DMS 273 treated with DMSO at 0.1 percent for 48 hours (cell line): ENCODE data around the gene FAM72B.
"Not testable (repeated sequence)": the region's sequence is repeated elsewhere in the genome, so short reads cannot be mapped to it uniquely, and the experiment has no call there.

ENCODE experiments used
- DNase-seq: peaks from one replicate; lab custom pipeline; 2025; lab: John Stamatoyannopoulos, UW

The FAM72B gene

GRCh38 chr1:121200232-121200631 lies 16.1 kb upstream of the FAM72B start:
- not testable (repeated sequence) for DNase-seq

- not testable (repeated sequence) for DNase-seq
Measured at GRCh38 chr1:121199763-121200162, 15.6 kb upstream of the FAM72B start.

DNA sequence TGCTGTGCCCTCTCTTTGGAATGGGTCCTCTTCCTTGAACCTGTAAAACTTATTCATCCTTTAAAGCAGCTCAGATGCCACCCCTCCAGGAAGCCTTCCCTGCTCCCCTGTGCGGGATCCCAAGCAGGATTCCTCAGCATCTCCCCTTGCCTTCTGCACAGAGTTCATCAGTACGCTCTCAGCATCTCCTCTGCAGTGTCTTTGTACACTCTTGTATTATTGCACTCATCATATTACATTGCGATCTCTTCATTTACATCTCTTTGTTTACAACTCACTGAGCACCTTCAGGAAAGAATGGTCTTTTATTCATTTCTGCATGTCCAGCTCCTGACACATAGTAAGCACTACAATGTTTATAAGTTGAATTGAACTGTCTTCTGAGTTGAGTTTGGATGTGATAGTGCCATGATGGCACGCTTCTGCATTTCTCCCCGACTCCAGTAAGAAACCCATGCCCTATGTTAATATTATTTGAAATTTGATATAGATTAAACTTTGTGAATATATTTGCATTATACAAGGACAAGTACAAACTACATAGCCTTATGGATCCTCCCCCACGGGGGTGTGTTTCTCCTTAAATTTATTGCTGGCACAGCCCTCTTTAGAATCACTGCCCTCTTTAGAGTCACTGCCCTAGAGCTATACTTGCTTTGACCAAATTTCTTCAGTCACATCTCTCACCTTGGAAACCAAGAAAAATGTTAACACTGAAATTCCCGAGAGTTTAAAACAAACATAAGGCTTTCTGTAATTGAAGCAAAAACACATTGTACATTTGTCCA lies 13.1 kb upstream of the FAM72B start:
- not testable (repeated sequence) for DNase-seq

DNA sequence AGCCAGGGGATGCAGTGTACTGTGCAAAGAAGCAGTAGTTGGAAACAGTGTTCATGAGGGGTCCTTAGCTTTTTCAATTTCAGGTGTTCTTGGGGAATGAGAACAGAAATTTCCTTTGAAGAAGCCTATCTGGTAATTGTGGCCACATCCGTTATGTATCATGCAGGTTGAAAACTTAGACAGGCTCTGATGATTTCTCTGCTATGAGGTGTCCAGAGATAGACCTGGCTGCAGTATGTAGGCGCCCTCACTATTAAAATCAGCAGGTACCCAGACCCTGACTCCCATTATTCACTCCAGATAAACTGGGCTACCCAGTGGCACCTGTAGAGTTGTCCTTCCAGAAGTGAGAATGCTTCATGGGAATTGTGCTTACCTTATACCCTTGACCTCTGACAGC lies 8.4 kb upstream of the FAM72B start:
- DNase-seq = not testable (repeated sequence)

DNA sequence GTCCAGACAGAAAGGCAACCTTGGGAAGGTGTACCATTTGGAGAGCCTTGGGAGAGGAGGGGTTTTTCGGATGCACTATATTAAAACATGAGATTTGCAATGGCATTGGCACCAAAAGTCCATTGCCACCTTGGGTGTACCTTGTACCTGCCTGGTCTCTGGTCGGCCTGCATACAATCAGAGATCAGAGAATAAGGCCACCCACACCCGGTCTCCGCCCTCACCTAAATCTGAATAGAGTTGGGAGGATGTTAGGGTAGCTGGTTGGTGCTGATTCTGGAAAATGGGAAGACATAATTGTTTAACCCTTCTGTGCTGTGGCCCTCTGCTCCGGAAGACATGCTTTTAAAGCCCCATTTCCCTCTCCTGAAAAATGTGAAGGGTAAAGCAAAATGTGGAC lies 3.8 kb upstream of the FAM72B start:
- not testable (repeated sequence) for DNase-seq

DNA sequence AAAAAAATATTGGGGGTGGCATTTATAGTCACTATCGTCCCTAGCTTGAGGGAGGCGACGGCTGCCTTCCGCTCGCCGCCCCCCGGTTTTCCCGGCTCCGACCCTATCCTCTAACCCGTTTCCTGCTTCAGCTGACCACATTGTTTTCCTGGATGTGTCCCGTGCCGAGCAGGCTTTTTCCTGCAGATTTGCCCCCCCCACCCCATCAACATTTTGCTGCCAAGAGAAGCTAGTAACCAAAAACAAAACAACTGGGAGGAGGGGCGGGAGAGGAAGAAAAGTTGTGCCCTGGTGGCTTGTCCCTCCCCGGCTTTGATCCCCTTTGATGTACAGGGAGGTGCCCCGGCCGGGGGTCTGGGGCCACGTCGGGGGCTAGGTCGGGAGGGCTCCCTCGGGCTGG lies 2.1 kb upstream of the FAM72B start:
- DNase-seq = not testable (repeated sequence)

- DNase-seq = not testable (repeated sequence)
Measured at GRCh38 chr1:121185140-121185708, 1.1 kb upstream of the FAM72B start.

DNA sequence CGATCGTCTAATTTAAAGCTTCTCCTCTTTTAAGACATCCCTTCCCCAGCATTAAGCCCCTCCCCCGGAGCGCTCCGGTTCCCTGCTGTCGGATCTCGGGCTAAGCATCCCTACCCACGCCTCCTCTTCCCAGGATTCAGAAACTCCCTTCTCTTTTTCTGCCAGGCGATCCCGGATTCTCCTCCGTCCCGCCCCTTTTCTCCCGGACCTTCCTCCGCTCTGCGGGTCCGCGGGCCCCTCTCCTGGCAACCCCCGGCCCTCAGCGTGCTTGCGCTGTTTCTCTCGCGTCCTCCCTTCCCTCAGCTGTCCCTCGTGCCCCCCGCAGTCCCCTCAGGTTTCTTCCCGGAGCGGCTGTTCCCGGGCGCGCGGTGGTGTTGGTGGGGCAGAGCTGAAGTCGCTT lies 273 bp downstream of the FAM72B start:
- DNase-seq = not testable (repeated sequence)

DNA sequence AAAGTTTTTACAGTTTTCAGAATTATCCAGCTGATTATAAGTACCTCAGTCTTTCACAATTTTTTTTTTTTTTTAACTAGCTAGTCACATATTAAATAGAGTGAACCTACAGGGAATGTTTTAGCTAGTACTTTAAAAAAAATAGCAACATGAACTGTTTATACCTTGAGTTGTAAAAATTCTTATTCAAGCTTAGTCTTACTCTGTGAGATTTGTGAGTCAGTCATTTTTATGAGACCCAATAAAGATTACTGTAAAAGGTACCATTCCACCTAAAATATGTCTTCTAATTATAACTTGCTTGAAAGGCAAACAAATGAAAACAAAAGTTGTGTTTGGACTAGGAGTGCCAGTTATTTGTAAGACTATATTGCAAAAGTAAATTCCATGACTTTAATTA lies 5.9 kb downstream of the FAM72B start:
- DNase-seq = not testable (repeated sequence)

GRCh38 chr1:121176649-121177048 lies 7.5 kb downstream of the FAM72B start:
- DNase-seq = not testable (repeated sequence)

DNA sequence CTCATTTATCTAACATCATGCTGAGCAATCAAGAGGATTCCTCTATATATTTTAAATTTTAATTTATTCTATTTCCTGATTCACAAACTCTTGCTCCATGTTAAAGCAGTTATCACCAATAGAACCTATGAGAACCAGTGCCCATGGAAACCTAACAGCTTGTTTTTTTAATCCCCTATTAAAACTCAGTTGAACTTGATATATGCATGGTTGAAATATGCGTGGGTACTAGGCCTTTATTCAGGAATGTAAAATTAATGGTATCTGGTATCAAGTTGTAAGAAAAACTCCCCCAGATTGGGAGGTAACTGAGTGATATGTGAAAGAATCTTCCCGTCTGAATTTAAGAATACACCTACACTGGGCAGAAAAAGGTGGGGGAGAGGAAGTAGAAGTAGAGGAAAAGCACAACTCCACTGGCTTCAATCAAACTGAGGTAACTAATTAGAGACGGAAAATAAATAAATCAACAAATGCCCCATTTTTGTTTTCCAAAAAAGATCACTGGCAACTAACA lies 15.9 kb downstream of the FAM72B start:
- not testable (repeated sequence) for DNase-seq

GRCh38 chr1:121167225-121167738 lies 16.9 kb downstream of the FAM72B start:
- not testable (repeated sequence) for DNase-seq

GRCh38 chr1:121165296-121165695 lies 18.8 kb downstream of the FAM72B start:
- DNase-seq = not testable (repeated sequence)

- DNase-seq = not testable (repeated sequence)
Measured at GRCh38 chr1:121163850-121164757, 20.0 kb downstream of the FAM72B start.

GRCh38 chr1:121161199-121161901 lies 22.8 kb downstream of the FAM72B start:
- DNase-seq = not testable (repeated sequence)

- not testable (repeated sequence) for DNase-seq
Measured at GRCh38 chr1:121160118-121160517, 24.0 kb downstream of the FAM72B start.

- not testable (repeated sequence) for DNase-seq
Measured at GRCh38 chr1:121157609-121158008, 26.5 kb downstream of the FAM72B start.

- DNase-seq = not testable (repeated sequence)
Measured at GRCh38 chr1:121156958-121157603, 27.1 kb downstream of the FAM72B start.

GRCh38 chr1:121155671-121156358 lies 28.3 kb downstream of the FAM72B start:
- DNase-seq = not testable (repeated sequence)

GRCh38 chr1:121154811-121155210 lies 29.3 kb downstream of the FAM72B start:
- DNase-seq = not testable (repeated sequence)
